HG02763 (cell line): ENCODE data around the gene ZNG1F.
"Not testable (repeated sequence)": the region's sequence is repeated elsewhere in the genome, so short reads cannot be mapped to it uniquely, and the experiment has no call there.

ENCODE experiments used
- ATAC-seq: cut with Tn5 transposase; IDR thresholded peaks from one replicate; pipeline ENCODE4 v1.9.1; 2021; ENCODE audit warnings: mild to moderate bottlenecking, moderate library complexity; ENCODE audit not compliant: unreplicated experiment

The ZNG1F gene

GRCh38 chr9:41087157-41087780 is 101.8 kb downstream of the ZNG1F start:
- ATAC-seq: not testable (repeated sequence)

GRCh38 chr9:41086685-41087084 is 102.4 kb downstream of the ZNG1F start:
- not testable (repeated sequence) for ATAC-seq

GRCh38 chr9:41086215-41086614 is 102.9 kb downstream of the ZNG1F start:
- not testable (repeated sequence) for ATAC-seq

GRCh38 chr9:41082358-41082757 is 106.8 kb downstream of the ZNG1F start:
- ATAC-seq: not testable (repeated sequence)
